ENCODE measurements around the gene GPR137. TPM values are rescaled to one million over a fixed set of nuclear protein-coding genes. Genes with fewer than 3 reads are reported as not detected.
"Not testable (repeated sequence)": the region's sequence is repeated elsewhere in the genome, so short reads cannot be mapped to it uniquely, and the experiment has no call there.

The GPR137 gene
- total RNA-seq, 1 donor: 13.9 TPM

DNA sequence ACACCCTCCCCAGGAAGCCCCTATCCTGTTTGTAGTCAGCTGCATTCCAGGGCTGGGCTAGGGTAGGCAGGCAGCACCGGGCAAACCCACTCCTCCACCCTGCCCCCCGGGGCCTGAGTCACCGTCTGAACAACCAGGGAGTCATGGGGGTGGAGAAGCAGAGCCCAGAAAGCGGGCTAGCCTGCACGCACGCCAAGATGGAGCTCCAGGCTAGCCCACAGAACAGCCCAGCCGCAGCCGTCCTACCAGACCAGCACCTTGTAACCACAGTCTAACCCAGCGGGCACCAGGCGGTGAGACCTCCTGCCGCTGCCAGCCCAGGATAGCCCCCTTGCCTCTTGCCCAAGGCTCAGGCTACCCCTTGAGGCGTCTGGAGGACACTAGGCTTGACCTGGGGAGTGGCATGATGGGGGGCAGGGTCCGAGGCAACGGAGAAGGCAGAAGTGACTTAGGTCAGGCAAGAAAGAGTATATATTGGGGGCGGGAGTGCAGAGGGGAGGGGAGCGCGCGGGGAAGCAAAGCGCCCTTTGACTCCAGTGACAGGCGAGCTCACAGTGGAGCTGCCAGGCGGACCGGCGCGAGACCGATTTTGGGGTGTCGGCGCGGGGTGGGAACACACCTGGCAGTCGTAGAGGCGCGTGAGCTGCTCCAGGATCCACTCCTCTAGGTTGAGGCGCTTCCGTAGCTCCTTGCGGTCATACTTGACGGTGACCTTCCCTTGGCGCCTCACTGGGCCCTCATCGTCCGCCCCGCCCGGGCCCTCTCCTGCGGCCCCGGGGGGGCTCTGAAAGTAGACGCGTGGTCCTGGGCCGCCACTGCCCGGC is 39.6 kb upstream of the GPR137 start:
- H3K4me3 ChIP-seq (ENCODE audit: low read length): peak overlapping the region; percentile 44
- H3K27me3 ChIP-seq (ENCODE audit: insufficient read depth, low read length): no peaks in the 10 kb centered on the region
- H3K9me3 ChIP-seq (ENCODE audit: low read depth, low read length): no peaks in the 10 kb centered on the region
- H3K4me1 ChIP-seq (ENCODE audit: insufficient read depth, low read length): peaks cover 47% of the 10 kb centered on the region

DNA sequence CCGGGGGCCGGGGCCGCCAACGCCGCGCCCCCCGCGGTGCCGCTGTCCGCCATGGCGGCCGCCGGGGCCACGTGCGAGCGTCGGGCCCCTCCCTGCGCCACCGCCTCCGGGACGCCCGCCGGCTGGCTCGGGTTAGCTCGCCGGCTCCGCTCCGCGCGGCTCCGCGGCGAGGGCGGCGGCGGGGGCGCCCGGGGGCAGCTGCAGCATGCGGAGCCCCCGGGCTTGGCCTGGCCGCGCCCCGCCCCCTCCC is 39.1 kb upstream of the GPR137 start:
- not testable (repeated sequence) for H3K27me3 ChIP-seq (ENCODE audit: insufficient read depth, low read length); H3K9me3 ChIP-seq (ENCODE audit: low read depth, low read length)
- Histone ChIP-seq H3K4me1 (ENCODE audit: insufficient read depth, low read length) (peaks cover 48% of the 10 kb centered on the region), H3K4me3 (ENCODE audit: low read length) (peak overlapping the region; percentile 44)

DNA sequence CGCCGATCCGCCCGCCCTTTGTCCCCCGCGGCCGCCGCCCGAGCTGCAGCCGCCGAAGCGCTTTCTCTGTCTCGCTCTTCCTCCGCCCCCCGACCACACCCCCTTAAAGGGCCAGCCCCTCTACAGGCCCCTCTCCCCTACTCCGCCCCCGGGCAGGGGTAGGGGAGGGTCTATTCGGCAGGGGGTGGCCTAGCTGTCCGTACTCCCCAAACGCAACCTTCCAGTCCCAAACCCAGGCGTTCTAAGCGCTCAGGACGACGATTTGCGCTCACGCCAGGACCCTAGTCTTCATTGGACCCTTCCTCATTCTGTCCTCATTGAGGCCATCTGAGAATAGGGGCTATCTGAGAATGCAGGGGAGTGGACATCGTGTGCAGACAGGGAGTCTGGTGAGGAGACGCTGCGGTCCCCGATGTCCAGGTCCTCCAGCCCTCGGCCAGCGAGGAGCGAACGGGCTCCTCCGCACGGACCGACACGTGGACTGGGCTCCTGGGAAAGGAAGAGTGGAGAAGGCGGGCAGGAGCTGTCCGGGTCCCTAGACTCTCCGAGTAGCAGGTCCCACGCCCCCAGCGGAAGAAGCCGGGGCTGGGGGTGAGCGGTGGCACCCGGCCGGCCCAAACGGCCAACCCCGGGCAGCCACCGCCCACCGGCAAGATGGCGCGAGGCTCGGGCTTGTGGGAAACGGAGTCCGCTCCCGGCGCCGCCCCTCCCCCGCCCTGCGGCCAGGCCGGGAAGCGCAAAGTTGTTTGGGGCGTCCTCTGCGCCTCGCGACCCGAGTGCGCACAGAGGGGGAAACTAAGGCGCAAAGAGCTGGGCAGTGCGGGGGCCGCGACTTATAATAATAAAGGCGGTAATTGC is 38.5 kb upstream of the GPR137 start, which contains the start of gene PPP1R14B:
PPP1R14B (minus strand) TSS at position 73 of the 858 bp plus-strand sequence. CDS start 270 bp downstream, outside the sequence.
- Histone ChIP-seq H3K9me3 (ENCODE audit: low read depth, low read length) (no peaks in the 10 kb centered on the region), H3K27me3 (ENCODE audit: insufficient read depth, low read length) (no peaks in the 10 kb centered on the region), H3K4me3 (ENCODE audit: low read length) (peak within 1 kb of the TSS; percentile 66), H3K4me1 (ENCODE audit: insufficient read depth, low read length) (peaks cover 49% of the 10 kb centered on the region)

DNA sequence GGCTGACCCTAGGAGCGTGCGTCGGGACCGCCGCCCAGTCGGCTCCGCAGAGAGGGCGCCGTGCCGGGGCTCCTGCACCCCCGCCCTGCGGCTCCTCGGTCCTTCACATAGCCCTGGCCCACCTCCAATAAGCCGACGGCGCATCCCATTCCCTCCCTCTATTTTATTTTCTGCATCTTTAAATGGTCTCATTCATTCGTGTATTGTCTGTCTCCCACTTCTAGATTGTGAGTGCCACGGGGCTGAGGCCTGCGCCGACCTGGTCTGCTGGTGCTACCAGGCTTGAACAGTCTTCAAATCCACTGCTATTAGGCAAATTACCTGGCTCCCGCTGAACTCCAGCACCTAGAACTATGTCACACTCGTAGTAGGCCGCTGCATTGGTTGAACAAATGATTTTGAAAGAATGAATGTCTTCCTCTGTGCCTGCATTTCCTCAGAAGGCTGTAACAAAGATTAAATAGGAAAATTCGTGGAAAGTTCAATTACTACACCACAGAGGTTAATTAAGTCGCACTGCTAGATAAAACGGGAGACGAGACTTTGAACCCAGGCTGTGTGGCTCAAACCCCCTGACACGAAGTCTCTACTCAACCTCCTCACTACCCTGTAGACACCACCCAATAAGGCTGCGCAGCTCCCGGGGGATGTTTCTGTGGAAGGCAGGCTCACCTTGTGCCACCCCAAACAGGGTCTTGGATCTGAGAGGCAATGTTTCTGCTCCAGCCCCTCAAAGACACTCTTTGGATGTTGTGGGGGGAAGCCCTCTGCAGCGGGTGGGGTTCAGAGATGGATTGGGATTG is 37.7 kb upstream of the GPR137 start:
- Histone ChIP-seq H3K4me3 (ENCODE audit: low read length) (peak overlapping the region; percentile 66), H3K27me3 (ENCODE audit: insufficient read depth, low read length) (no peaks in the 10 kb centered on the region), H3K4me1 (ENCODE audit: insufficient read depth, low read length) (peaks cover 49% of the 10 kb centered on the region), H3K9me3 (ENCODE audit: low read depth, low read length) (no peaks in the 10 kb centered on the region)

DNA sequence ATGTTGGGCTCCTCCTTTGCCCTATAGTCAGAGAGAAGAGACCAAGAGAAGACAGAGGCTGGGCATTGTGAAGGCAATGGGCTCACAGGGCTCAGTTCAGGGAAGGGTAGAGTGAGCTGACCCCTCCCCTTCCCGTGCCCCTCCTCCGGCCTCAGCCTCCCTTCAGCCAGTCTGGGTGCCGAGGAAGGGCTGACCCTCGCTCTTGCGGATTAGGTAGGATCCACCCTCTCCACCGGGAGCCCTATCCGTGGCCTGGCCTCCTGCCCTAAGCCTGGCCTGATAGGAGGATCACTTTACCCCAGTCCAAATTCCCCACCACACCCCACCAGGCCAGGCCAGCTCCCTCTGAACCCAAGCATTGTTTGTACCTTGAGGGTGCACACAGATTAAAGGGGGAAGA is 37.1 kb upstream of the GPR137 start:
- peaks cover 46% of the 10 kb centered on the region for H3K4me1 ChIP-seq (ENCODE audit: insufficient read depth, low read length)
- H3K9me3 ChIP-seq (ENCODE audit: low read depth, low read length): no peaks in the 10 kb centered on the region
- no peak overlapping the region for H3K4me3 ChIP-seq (ENCODE audit: low read length)
- no peaks in the 10 kb centered on the region for H3K27me3 ChIP-seq (ENCODE audit: insufficient read depth, low read length)

DNA sequence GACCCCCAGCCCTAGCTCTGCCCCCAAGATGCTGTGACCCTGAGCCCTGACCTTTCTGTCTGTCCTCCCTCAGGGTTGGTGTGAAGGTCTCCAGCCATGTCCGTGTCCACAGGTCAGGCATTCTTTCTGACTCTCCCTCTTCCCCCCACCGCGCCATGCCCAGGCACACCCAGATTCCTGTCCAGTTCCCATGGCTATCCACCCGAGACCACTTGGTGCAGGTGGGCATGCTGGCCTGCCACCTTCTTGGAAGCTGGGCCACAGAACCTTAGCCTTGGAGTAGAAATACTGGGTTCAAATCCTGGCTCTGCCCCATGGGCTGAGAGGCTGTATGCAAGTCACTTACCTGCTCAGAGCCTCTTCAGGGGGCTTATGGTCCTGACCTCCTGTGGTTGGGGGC is 36.6 kb upstream of the GPR137 start:
- Histone ChIP-seq H3K4me1 (ENCODE audit: insufficient read depth, low read length) (peaks cover 45% of the 10 kb centered on the region), H3K4me3 (ENCODE audit: low read length) (no peak overlapping the region), H3K9me3 (ENCODE audit: low read depth, low read length) (no peaks in the 10 kb centered on the region), H3K27me3 (ENCODE audit: insufficient read depth, low read length) (no peaks in the 10 kb centered on the region)

DNA sequence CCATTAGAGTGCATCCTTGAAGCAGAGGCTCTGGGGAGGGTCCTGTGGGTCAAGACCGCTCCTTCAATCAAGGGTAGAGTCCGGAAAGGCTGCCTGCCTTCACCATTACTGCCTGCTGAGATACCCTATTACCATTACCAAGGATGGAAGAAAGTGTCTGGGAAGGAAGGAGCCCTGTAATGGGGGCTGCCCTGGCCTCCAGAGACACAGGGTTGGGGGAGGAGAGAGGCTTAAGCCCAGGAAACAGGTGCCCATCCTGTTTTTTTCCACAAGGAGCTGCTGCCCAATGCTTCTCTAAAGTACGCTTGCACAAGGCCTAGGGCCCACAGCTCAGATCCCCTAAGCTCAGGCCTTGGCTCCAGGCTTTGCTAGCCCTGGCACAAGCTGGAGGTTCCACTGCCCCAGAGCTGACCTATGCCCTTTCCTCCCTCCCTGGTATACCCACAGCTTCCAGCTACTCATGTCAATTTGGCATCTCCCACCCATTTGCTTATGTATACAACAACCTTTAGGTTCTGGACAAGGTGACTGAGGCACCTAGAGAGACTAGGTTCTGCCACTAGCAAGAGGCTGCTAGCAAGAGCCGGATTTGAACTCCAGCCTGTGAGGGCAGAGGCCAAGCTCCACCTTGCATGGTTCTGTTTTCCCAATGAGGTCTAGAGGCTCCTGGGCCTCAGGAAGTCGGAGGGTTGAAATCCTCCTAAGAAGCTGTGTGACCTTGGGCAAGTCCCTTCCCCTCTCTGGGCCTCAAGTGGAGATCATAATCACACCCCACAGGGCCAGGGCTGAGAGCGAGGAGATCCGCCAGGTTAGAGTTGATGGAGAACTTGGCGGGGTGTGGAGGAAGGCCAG is 35.9 kb upstream of the GPR137 start:
- Histone ChIP-seq H3K4me1 (ENCODE audit: insufficient read depth, low read length) (peaks cover 45% of the 10 kb centered on the region), H3K9me3 (ENCODE audit: low read depth, low read length) (no peaks in the 10 kb centered on the region), H3K27me3 (ENCODE audit: insufficient read depth, low read length) (no peaks in the 10 kb centered on the region), H3K4me3 (ENCODE audit: low read length) (no peak overlapping the region)

DNA sequence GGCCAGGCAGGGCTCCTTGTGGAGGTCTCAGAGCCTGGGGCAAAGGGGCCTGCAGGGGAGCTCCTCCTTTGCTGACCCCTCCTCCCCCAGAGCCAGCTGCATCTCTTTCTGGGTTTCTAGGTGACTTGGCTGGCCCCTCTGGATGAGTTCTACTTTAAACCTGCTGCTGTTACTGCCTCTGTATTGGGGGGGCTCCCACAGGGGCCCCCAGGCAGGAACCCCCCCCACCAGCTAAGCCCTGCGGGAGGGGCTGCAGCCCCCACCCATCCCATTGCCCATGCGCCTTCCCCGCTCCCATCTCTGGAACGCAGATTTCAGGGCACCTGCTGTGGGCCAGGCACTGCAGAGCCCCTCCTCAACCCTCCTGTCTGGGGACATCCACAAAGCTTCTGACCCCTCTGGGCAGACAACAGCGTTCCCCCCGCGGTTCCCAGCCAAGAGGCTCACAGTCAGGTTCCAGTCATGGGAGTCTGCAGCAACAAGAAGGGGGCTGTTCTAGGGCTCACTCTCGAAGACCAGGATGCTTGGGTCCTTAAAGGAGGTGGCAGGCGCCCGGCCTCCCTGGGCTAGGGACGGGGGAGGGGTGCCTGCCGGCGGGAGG is 35.1 kb upstream of the GPR137 start:
- no peaks in the 10 kb centered on the region for H3K9me3 ChIP-seq (ENCODE audit: low read depth, low read length)

DNA sequence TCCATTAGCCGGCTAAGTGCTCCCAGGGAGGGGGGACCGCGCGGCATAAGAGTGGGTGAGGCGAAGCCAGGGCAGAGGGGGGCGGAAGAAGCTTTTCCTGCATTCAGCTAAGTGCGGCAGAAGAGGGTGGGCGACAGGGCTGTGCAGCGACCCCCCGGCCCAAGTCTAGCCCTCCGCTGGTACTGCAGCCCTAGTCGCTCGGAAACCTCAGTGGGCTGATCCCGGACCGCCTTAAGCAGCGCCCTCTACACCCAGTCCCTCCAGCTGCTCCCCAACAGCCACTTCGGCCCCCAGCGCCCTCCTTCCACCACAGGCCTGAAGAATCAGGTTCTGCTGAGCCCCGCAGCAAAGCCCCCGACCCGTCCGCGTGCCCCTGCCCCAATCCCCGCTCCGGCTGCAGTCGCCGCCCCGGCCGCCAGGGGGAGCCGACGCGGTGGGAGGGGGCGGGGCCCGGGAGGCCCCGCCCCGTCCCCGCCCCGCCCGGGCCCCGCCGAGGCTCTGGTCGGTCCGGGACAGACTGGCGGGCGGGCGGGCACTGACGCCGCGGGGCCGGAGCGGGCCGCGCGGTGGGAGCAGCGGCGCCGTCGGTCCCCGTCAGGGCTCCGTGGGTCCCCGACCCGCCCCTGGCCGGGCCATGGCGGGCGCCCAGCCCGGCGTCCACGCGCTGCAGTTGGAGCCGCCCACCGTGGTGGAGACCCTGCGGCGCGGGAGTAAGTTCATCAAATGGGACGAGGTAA is 34.5 kb upstream of the GPR137 start, which contains the start of gene PLCB3:
PLCB3 (plus strand) TSS at position 515 of the 737 bp plus-strand sequence; CDS start at position 635, 120 bp downstream.
- no peaks in the 10 kb centered on the region for H3K27me3 ChIP-seq (ENCODE audit: insufficient read depth, low read length)
- H3K9me3 ChIP-seq (ENCODE audit: low read depth, low read length): no peaks in the 10 kb centered on the region
- H3K4me3 ChIP-seq (ENCODE audit: low read length): peak within 1 kb of the TSS; percentile 57
- peaks cover 31% of the 10 kb centered on the region for H3K4me1 ChIP-seq (ENCODE audit: insufficient read depth, low read length)

More for the DNA sequence above, 35.1 kb upstream of the GPR137 start:
- no peak overlapping the region for H3K4me3 ChIP-seq (ENCODE audit: low read length)
- H3K27me3 ChIP-seq (ENCODE audit: insufficient read depth, low read length): no peaks in the 10 kb centered on the region
- peaks cover 38% of the 10 kb centered on the region for H3K4me1 ChIP-seq (ENCODE audit: insufficient read depth, low read length)

DNA sequence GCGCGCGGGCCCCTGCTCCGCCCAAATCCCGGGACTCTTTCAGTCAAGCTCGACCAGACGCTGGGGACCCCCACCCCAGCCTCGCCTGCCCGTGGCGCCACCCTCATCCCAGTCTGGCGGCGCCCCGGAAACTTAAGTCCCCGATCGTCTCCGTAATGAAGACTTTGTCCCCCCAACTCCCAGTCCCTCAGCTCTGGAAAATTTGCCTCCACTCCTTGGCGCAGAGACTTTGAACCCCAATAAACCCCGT is 34.0 kb upstream of the GPR137 start:
- Histone ChIP-seq H3K27me3 (ENCODE audit: insufficient read depth, low read length) (no peaks in the 10 kb centered on the region), H3K4me3 (ENCODE audit: low read length) (peak overlapping the region; percentile 57), H3K4me1 (ENCODE audit: insufficient read depth, low read length) (peaks cover 30% of the 10 kb centered on the region), H3K9me3 (ENCODE audit: low read depth, low read length) (no peaks in the 10 kb centered on the region)

DNA sequence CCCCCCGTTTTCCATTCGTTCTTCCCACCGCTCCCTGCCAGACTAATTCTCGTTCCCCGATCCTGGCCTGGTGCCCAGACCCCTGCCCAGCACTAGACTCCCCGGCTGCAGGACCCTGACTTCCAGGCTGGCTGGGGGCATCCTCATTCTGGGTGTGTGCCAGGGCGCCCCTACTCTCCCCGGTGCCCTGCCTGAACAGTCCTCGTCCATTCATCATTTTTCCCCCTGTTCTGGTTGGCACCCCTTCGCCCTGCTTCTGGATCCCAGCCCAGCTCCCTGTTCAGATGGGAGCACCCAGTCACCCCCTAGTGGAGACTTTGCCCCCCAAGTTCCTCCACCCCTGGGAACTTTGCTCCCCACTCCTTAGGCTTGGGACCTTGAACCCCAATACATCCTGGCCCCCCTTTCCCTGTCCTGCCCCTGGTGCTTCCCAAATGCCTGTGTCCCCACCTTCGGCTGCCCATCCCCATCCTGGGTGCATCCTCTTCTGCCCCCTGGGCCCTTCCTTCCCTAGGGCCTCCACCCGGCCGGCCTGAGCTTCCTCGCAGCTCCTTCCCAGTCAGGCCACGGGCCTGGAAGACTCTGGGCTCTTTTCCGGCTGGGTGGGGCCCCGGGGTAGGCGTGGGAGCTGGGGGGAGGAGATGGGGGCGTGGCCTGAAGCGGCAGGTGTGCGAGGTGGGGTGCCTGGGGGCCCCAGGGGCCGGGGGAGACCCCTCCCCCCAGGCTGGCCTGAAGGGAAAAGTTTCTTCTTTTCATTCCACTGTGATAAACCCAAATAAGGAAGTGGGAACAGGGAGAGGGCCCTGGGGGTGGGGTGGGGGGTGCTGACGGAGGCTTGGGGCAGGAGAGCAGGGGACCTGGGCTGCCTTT is 33.4 kb upstream of the GPR137 start:
- H3K4me3 ChIP-seq (ENCODE audit: low read length): peak overlapping the region; percentile 57
- H3K27me3 ChIP-seq (ENCODE audit: insufficient read depth, low read length): no peaks in the 10 kb centered on the region
- peaks cover 27% of the 10 kb centered on the region for H3K4me1 ChIP-seq (ENCODE audit: insufficient read depth, low read length)
- no peaks in the 10 kb centered on the region for H3K9me3 ChIP-seq (ENCODE audit: low read depth, low read length)

DNA sequence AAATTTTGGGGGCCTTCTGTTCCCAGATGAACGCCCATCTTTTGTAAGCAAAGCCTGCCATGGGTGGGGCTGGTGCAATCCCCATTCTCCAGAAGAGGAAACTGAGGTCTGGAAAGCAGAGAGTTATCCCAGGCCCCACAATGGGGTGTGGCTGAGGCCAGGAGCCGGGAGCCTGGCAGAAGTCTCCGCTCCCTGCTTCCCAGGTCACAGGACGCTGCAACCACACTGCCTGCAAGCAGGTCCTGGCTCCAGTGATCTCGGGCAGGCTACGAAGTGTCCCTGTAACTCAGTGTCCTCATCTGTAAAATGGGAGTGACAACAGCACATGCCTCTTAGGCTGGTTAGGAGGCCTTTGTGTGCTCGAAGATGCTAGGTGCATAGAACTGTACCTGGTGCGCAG is 32.6 kb upstream of the GPR137 start:
- H3K9me3 ChIP-seq (ENCODE audit: low read depth, low read length): no peaks in the 10 kb centered on the region
- no peak overlapping the region for H3K4me3 ChIP-seq (ENCODE audit: low read length)
- H3K4me1 ChIP-seq (ENCODE audit: insufficient read depth, low read length): peaks cover 23% of the 10 kb centered on the region
- H3K27me3 ChIP-seq (ENCODE audit: insufficient read depth, low read length): no peaks in the 10 kb centered on the region

DNA sequence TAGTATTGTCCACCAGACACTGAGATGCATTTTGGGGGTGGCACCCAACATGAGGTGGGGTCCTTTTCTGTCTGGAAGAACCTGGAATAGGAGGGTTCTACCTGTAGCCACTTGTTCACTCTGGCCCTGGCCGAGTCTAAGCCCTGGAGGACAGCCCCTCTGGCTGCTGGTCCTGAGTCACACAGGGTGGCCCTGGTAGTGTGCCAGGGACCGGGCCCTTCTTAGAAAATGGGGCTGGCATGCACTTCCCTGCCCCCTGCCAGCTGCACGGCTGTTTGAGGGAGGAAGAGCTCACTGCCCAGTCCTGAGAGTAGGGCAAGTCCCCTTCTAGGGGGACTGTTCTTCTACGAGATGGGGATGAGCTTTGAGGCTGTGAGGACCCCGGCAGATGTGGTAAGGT is 32.2 kb upstream of the GPR137 start:
- Histone ChIP-seq H3K9me3 (ENCODE audit: low read depth, low read length) (no peaks in the 10 kb centered on the region), H3K4me1 (ENCODE audit: insufficient read depth, low read length) (peaks cover 23% of the 10 kb centered on the region), H3K27me3 (ENCODE audit: insufficient read depth, low read length) (no peaks in the 10 kb centered on the region), H3K4me3 (ENCODE audit: low read length) (no peak overlapping the region)

All from mononuclear cell (primary cell).